IPS DF 6.9 (cell line): ENCODE measurements around the gene LNX1.

Experiments used
- DNase-seq: peaks from one replicate; pipeline ENCODE4 v3.0.0-alpha.2; 2013; ENCODE audit warnings: low read depth, low spot score
- H3K27ac ChIP-seq: one replicate; pipeline ENCODE4 v1.5.1; 2013; ENCODE audit warnings: low read length, control low read depth
- H3K27me3 ChIP-seq: 2 replicates; pipeline ENCODE4 v1.6.1; 2013; ENCODE audit warnings: mild to moderate bottlenecking, low read length; ENCODE audit not compliant: control insufficient read depth, insufficient read depth
- H3K36me3 ChIP-seq: 2 replicates; pipeline ENCODE4 v1.6.1; 2013; ENCODE audit warnings: low read length; ENCODE audit not compliant: control insufficient read depth, insufficient read depth
- H3K4me1 ChIP-seq: 2 replicates; pipeline ENCODE4 v1.6.1; 2013; ENCODE audit warnings: low read length; ENCODE audit not compliant: control insufficient read depth, insufficient read depth
- H3K4me3 ChIP-seq: 2 replicates; pipeline ENCODE4 v1.5.1; 2013; ENCODE audit warnings: mild to moderate bottlenecking, low read length
- H3K9me3 ChIP-seq: 2 replicates; pipeline ENCODE4 v1.6.1; 2013; ENCODE audit warnings: low read length, inconsistent platforms; ENCODE audit not compliant: control insufficient read depth, insufficient read depth
- WGBS: extraction: QIAGEN DNeasy Blood & Tissue Kit; methylation state at CpG from one replicate; pipeline ENCODE4 v1.1.7; 2013; ENCODE audit warnings: mixed read lengths, missing lambda C conversion rate; ENCODE audit not compliant: insufficient read length, insufficient coverage; 5-methylcytosine and 5-hydroxymethylcytosine counted together

Gene LNX1

GRCh38 chr4:53601251-53601764, 10.0 kb upstream of the LNX1 start:
- no peak overlapping the region for H3K27ac ChIP-seq
- no peaks in the 10 kb centered on the region for H3K36me3 ChIP-seq
- DNase-seq = no peak
- H3K4me3 ChIP-seq = no peak overlapping the region
- H3K4me1 ChIP-seq = peaks cover 3% of the 10 kb centered on the region; the same call in 1 of the 2 replicates
- no CpG with 5 or more reads among the region's 9 CpGs for WGBS
- H3K9me3 ChIP-seq = no peaks in the 10 kb centered on the region
- H3K27me3 ChIP-seq = no peaks in the 10 kb centered on the region

- DNase-seq = no peak
- H3K27ac ChIP-seq = no peak overlapping the region
- no peaks in the 10 kb centered on the region for H3K9me3 ChIP-seq
- H3K36me3 ChIP-seq = no peaks in the 10 kb centered on the region
- H3K27me3 ChIP-seq = no peaks in the 10 kb centered on the region
- peaks cover 3% of the 10 kb centered on the region; the same call in 1 of the 2 replicates for H3K4me1 ChIP-seq
- WGBS = no CpG with 5 or more reads among the region's 2 CpGs
- H3K4me3 ChIP-seq = no peak overlapping the region
Measured at GRCh38 chr4:53599632-53600031, 8.3 kb upstream of the LNX1 start.

GRCh38 chr4:53598901-53599300, 7.6 kb upstream of the LNX1 start:
- Histone ChIP-seq H3K27ac (no peak overlapping the region), H3K36me3 (no peaks in the 10 kb centered on the region), H3K4me1 (peaks cover 3% of the 10 kb centered on the region; the same call in 1 of the 2 replicates), H3K9me3 (no peaks in the 10 kb centered on the region), H3K4me3 (no peak overlapping the region), H3K27me3 (no peaks in the 10 kb centered on the region)
- no peak for DNase-seq

- no CpG with 5 or more reads among the region's 4 CpGs for WGBS
- no peaks in the 10 kb centered on the region for H3K9me3 ChIP-seq
- DNase-seq = no peak
Measured at GRCh38 chr4:53598483-53598882, 7.2 kb upstream of the LNX1 start.

GRCh38 chr4:53596901-53597300, 5.6 kb upstream of the LNX1 start:
- Histone ChIP-seq H3K9me3 (no peaks in the 10 kb centered on the region), H3K27ac (no peak overlapping the region), H3K4me3 (no peak overlapping the region), H3K27me3 (no peaks in the 10 kb centered on the region), H3K4me1 (peaks cover 8% of the 10 kb centered on the region; the same call in 1 of the 2 replicates), H3K36me3 (no peaks in the 10 kb centered on the region)
- DNase-seq = no peak
- no CpG with 5 or more reads among the region's 3 CpGs for WGBS

More at GRCh38 chr4:53598483-53598882, 7.2 kb upstream of the LNX1 start:
- Histone ChIP-seq H3K4me3 (no peak overlapping the region), H3K27ac (no peak overlapping the region), H3K4me1 (peaks cover 3% of the 10 kb centered on the region; the same call in 1 of the 2 replicates), H3K36me3 (no peaks in the 10 kb centered on the region), H3K27me3 (no peaks in the 10 kb centered on the region)

GRCh38 chr4:53595834-53596233, 4.5 kb upstream of the LNX1 start:
- H3K4me3 ChIP-seq = no peak overlapping the region
- H3K4me1 ChIP-seq = peaks cover 4% of the 10 kb centered on the region; the same call in 1 of the 2 replicates
- DNase-seq = no peak
- H3K27ac ChIP-seq = no peak overlapping the region
- H3K36me3 ChIP-seq = no peaks in the 10 kb centered on the region
- H3K27me3 ChIP-seq = no peaks in the 10 kb centered on the region
- H3K9me3 ChIP-seq = no peaks in the 10 kb centered on the region
- no CpG with 5 or more reads among the region's 2 CpGs for WGBS

GRCh38 chr4:53595204-53595603, 3.9 kb upstream of the LNX1 start:
- WGBS = no CpG with 5 or more reads among the region's 3 CpGs
- H3K36me3 ChIP-seq = no peaks in the 10 kb centered on the region
- no peak for DNase-seq
- peaks cover 4% of the 10 kb centered on the region; the same call in 1 of the 2 replicates for H3K4me1 ChIP-seq
- no peaks in the 10 kb centered on the region for H3K9me3 ChIP-seq
- H3K4me3 ChIP-seq = no peak overlapping the region
- H3K27ac ChIP-seq = no peak overlapping the region
- H3K27me3 ChIP-seq = no peaks in the 10 kb centered on the region

- Histone ChIP-seq H3K27me3 (no peaks in the 10 kb centered on the region), H3K4me3 (no peak overlapping the region), H3K9me3 (no peaks in the 10 kb centered on the region), H3K36me3 (no peaks in the 10 kb centered on the region), H3K27ac (no peak overlapping the region), H3K4me1 (peaks cover 4% of the 10 kb centered on the region; the same call in 1 of the 2 replicates)
- no peak for DNase-seq
- WGBS = no CpG with 5 or more reads among the region's 2 CpGs
Measured at GRCh38 chr4:53593765-53594164, 2.5 kb upstream of the LNX1 start.

GRCh38 chr4:53592686-53593501, 1.6 kb upstream of the LNX1 start:
- no peaks in the 10 kb centered on the region for H3K27me3 ChIP-seq
- H3K27ac ChIP-seq = no peak overlapping the region
- H3K4me3 ChIP-seq = no peak overlapping the region; the same call in 1 of the 2 replicates
- peak; percentile 61 for DNase-seq
- H3K36me3 ChIP-seq = no peaks in the 10 kb centered on the region
- peaks cover 4% of the 10 kb centered on the region; the same call in 1 of the 2 replicates for H3K4me1 ChIP-seq
- no CpG with 5 or more reads among the region's 20 CpGs for WGBS
- H3K9me3 ChIP-seq = no peaks in the 10 kb centered on the region

GRCh38 chr4:53592122-53592521, 836 bp upstream of the LNX1 start:
- H3K4me3 ChIP-seq = no peak overlapping the region
- no peaks in the 10 kb centered on the region for H3K27me3 ChIP-seq
- no peaks in the 10 kb centered on the region for H3K9me3 ChIP-seq
- WGBS = no CpG with 5 or more reads among the region's 8 CpGs
- H3K36me3 ChIP-seq = no peaks in the 10 kb centered on the region
- H3K4me1 ChIP-seq = peaks cover 4% of the 10 kb centered on the region; the same call in 1 of the 2 replicates
- H3K27ac ChIP-seq = no peak overlapping the region
- DNase-seq = no peak
